Transverse colon (tissue), 4 donors: Measurements from ENCODE around the gene RPRD2.

Experiments
- CTCF ChIP-seq, 5 experiments: fragments of 200-600 bp in 3 of 5; fragments of 450-650 bp in 2 of 5; sonication (generic) in 3 of 5; IDR thresholded peaks; 1 replicate in 2 of 5; 2 replicates in 3 of 5; pipeline ENCODE4 v1.5.1; 2016 to 2017; ENCODE audit warnings: antibody characterized with exemption in 5 of 5, inconsistent platforms in 3 of 5, mild to moderate bottlenecking in 2 of 5, moderate library complexity in 1 of 5
- EP300 ChIP-seq: sonication (generic); formaldehyde crosslinking; IDR thresholded peaks from one replicate; pipeline ENCODE4 v1.6.1; 2017; ENCODE audit warnings: antibody characterized with exemption, low read depth
- POLR2A ChIP-seq: fragments of 450-650 bp; IDR thresholded peaks from one replicate; pipeline ENCODE4 v1.6.1; 2016; ENCODE audit warnings: antibody characterized with exemption, mild to moderate bottlenecking, moderate library complexity
- POLR2AphosphoS5 ChIP-seq, 3 donors: sonication (generic); formaldehyde crosslinking; IDR thresholded peaks; one replicate each; pipeline ENCODE4 v1.6.1; 2016; ENCODE audit warnings: antibody characterized with exemption in 3 of 3

GRCh38 chr1:150389650-150390049 lies 25.7 kb downstream of the RPRD2 start:
- TF ChIP-seq CTCF (IDR thresholded peaks at IDR 0.05) (no peak), POLR2A (no peak), POLR2AphosphoS5 (IDR thresholded peaks at IDR 0.05) (no peak), EP300 (no peak)
